Hepatocyte (in vitro differentiated cells): Measurements from ENCODE around the gene PIGR.

Experiments
- EZH2 ChIP-seq: fragments of 200-600 bp; sonication (generic); IDR thresholded peaks from 2 replicates; pipeline ENCODE4 v1.6.1; 2016; ENCODE audit warnings: antibody characterized with exemption, mild to moderate bottlenecking, borderline replicate concordance
- EZH2phosphoT487 ChIP-seq: fragments of 200-600 bp; sonication (generic); IDR thresholded peaks from one replicate; pipeline ENCODE4 v1.6.1; 2018; ENCODE audit warnings: antibody characterized with exemption, mild to moderate bottlenecking, low read depth, moderate library complexity; ENCODE audit not compliant: unreplicated experiment, severe bottlenecking
- TF ChIP-seq, protein P1 (sequence below): fragments of 200-600 bp; sonication (generic); IDR thresholded peaks from 2 replicates; pipeline ENCODE4 v1.5.1; 2016; ENCODE audit warnings: antibody characterized with exemption, mild to moderate bottlenecking; ENCODE audit not compliant: poor library complexity

- no peak for TF ChIP-seq EZH2
- TF ChIP-seq, protein P1, sequence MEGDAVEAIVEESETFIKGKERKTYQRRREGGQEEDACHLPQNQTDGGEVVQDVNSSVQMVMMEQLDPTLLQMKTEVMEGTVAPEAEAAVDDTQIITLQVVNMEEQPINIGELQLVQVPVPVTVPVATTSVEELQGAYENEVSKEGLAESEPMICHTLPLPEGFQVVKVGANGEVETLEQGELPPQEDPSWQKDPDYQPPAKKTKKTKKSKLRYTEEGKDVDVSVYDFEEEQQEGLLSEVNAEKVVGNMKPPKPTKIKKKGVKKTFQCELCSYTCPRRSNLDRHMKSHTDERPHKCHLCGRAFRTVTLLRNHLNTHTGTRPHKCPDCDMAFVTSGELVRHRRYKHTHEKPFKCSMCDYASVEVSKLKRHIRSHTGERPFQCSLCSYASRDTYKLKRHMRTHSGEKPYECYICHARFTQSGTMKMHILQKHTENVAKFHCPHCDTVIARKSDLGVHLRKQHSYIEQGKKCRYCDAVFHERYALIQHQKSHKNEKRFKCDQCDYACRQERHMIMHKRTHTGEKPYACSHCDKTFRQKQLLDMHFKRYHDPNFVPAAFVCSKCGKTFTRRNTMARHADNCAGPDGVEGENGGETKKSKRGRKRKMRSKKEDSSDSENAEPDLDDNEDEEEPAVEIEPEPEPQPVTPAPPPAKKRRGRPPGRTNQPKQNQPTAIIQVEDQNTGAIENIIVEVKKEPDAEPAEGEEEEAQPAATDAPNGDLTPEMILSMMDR = no peak
- TF ChIP-seq EZH2phosphoT487 = no peak
Measured at GRCh38 chr1:206909161-206909882, 36.9 kb downstream of the PIGR start.
